ENCODE results near the gene LSM14A. TPM values are rescaled to one million over a fixed set of nuclear protein-coding genes. Genes with fewer than 3 reads are reported as not detected.
"Not testable (repeated sequence)": the region's sequence is repeated elsewhere in the genome, so short reads cannot be mapped to it uniquely, and the experiment has no call there.

The LSM14A gene
- total RNA-seq, 4 donors from 2014 or later, result 68.4 to 117 (median 98.1) TPM

GRCh38 chr19:34172661-34173192 is 423 bp downstream of the LSM14A start:
- TF ChIP-seq EP300 (IDR thresholded peaks at IDR 0.05) (no peak), CTCF (IDR thresholded peaks at IDR 0.05) (no peak), POLR2A (IDR thresholded peaks at IDR 0.05) (no peak)
- H3K4me1 ChIP-seq, result peaks cover 3 to 54% (median 44%) of the 10 kb centered on the region in 4 donors
- WGBS, 2 donors, result 0 to 1% methylated on average over 13 to 32 of the region's 58 CpGs
- H3K4me3 ChIP-seq, result peak overlapping the region; percentile 79 to 96 (median 80)
- no peaks in the 10 kb centered on the region for H3K36me3 ChIP-seq
- no peaks in the 10 kb centered on the region for H3K27me3 ChIP-seq
- DNase-seq (ENCODE audit: low spot score in 2 of 2), result peak in 1 of 2 donors; percentile 21
- H3K9me3 ChIP-seq, result no peaks in the 10 kb centered on the region
- peak overlapping the region; percentile 98 to 99 (median 99) for H3K27ac ChIP-seq

GRCh38 chr19:34173193-34173956 is 1.1 kb downstream of the LSM14A start:
- Histone ChIP-seq H3K27ac (peak overlapping the region; percentile 98 to 99 (median 99)), H3K4me1 (peaks cover 3 to 61% (median 50%) of the 10 kb centered on the region in 4 donors), H3K4me3 (peak overlapping the region; percentile 79 to 96 (median 80)), H3K27me3 (no peaks in the 10 kb centered on the region), H3K9me3 (no peaks in the 10 kb centered on the region), H3K36me3 (no peaks in the 10 kb centered on the region)
- peak; percentile 15 to 19 for DNase-seq (ENCODE audit: low spot score in 2 of 2)
- WGBS, 2 donors, result 1 to 2% methylated on average over 23 of the region's 23 CpGs
- TF ChIP-seq POLR2A (IDR thresholded peaks at IDR 0.05) (no peak), CTCF (IDR thresholded peaks at IDR 0.05) (peak in 2 of 5 experiments; percentile 10 to 19), EP300 (IDR thresholded peaks at IDR 0.05) (peak in 1 of 2 donors; percentile 39)

GRCh38 chr19:34175173-34175572 is 2.9 kb downstream of the LSM14A start:
- WGBS, 2 donors, result 67 to 71% methylated on average over 8 of the region's 8 CpGs
- Histone ChIP-seq H3K4me1 (peaks cover 9 to 78% (median 67%) of the 10 kb centered on the region in 4 donors), H3K27ac (peak overlapping the region in 2 of 4 donors; percentile 98 to 99), H3K4me3 (peak overlapping the region in 1 of 4 donors; percentile 4)
- H3K36me3 ChIP-seq; H3K27me3 ChIP-seq; H3K9me3 ChIP-seq; DNase-seq (ENCODE audit: low spot score in 2 of 2): not testable (repeated sequence)

GRCh38 chr19:34176581-34176980 is 4.3 kb downstream of the LSM14A start:
- Histone ChIP-seq H3K4me1 (peaks cover 9 to 83% (median 66%) of the 10 kb centered on the region in 4 donors), H3K4me3 (no peak overlapping the region)

GRCh38 chr19:34178274-34178610 is 5.9 kb downstream of the LSM14A start:
- TF ChIP-seq EP300 (IDR thresholded peaks at IDR 0.05), result no peak
- no peak for TF ChIP-seq POLR2A (IDR thresholded peaks at IDR 0.05)
- H3K9me3 ChIP-seq, result no peaks in the 10 kb centered on the region
- peaks cover 0 to 8% (median 0%) of the 10 kb centered on the region in 3 donors for H3K36me3 ChIP-seq
- peaks cover 9 to 95% (median 66%) of the 10 kb centered on the region in 4 donors for H3K4me1 ChIP-seq
- H3K4me3 ChIP-seq, result no peak overlapping the region
- 67 to 80% methylated on average over 2 of the region's 2 CpGs for WGBS, 2 donors
- DNase-seq (ENCODE audit: low spot score in 2 of 2), result no peak
- H3K27ac ChIP-seq, result no peak overlapping the region
- no peaks in the 10 kb centered on the region for H3K27me3 ChIP-seq

More at GRCh38 chr19:34176581-34176980, 4.3 kb downstream of the LSM14A start:
- peak overlapping the region in 1 of 4 donors; percentile 45 for H3K27ac ChIP-seq
- no peaks in the 10 kb centered on the region for H3K27me3 ChIP-seq
- WGBS, 2 donors, result 33 to 40% methylated on average over 3 of the region's 3 CpGs
- no peak for DNase-seq (ENCODE audit: low spot score in 2 of 2)
- no peaks in the 10 kb centered on the region for H3K9me3 ChIP-seq
- no peak for TF ChIP-seq CTCF (IDR thresholded peaks at IDR 0.05)
- peaks cover 0 to 8% (median 0%) of the 10 kb centered on the region in 3 donors for H3K36me3 ChIP-seq

GRCh38 chr19:34179066-34179465 is 6.8 kb downstream of the LSM14A start:
- 26 to 50% methylated on average over 2 of the region's 2 CpGs for WGBS, 2 donors
- Histone ChIP-seq H3K27me3 (no peaks in the 10 kb centered on the region), H3K4me3 (no peak overlapping the region), H3K9me3 (no peaks in the 10 kb centered on the region), H3K4me1 (peaks cover 9 to 92% (median 60%) of the 10 kb centered on the region in 4 donors), H3K27ac (no peak overlapping the region), H3K36me3 (peaks cover 0 to 8% (median 0%) of the 10 kb centered on the region in 3 donors)
- no peak for TF ChIP-seq POLR2A (IDR thresholded peaks at IDR 0.05)
- no peak for TF ChIP-seq CTCF (IDR thresholded peaks at IDR 0.05)
- no peak for TF ChIP-seq EP300 (IDR thresholded peaks at IDR 0.05)
- DNase-seq (ENCODE audit: low spot score in 2 of 2), result no peak
